22Rv1 (cell line): ENCODE measurements around the gene EPB41L4B.

Source experiments
- ZFX ChIP-seq: fragments of 450-650 bp; IDR thresholded peaks from 2 replicates; pipeline ENCODE4 v1.6.1; 2017; ENCODE audit warnings: antibody characterized with exemption, borderline replicate concordance
- TF ChIP-seq, protein P1 (sequence below): fragments of 450-650 bp; IDR thresholded peaks from 2 replicates; pipeline ENCODE4 v1.5.1; 2017; ENCODE audit warnings: mild to moderate bottlenecking

DNA sequence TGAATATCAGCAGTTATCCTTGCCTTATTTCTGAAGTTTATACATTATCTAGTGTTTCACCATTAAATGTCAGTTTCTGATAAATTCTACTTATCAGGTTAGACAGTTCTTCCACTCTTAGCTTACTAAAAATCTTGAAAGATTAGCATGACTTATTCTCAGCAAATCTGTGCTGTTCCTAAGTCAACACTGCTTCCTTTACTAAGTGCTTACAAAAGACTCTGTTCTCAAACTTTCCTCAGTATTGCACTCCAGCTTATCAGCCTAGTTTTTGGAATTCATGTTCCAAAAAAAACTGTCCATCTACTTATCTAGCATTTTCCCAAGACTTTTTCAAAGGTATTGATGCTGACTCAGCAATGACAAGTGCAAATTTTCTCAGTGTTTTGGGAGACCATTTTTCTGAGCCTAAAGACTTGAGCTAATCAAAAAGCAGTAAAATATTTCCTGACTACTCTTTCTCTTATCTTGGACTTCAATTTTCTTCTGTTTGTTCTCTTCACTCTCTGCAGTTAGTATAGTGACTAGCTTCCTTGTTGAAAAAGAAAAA, 92.7 kb downstream of the EPB41L4B start:
- TF ChIP-seq, protein P1, sequence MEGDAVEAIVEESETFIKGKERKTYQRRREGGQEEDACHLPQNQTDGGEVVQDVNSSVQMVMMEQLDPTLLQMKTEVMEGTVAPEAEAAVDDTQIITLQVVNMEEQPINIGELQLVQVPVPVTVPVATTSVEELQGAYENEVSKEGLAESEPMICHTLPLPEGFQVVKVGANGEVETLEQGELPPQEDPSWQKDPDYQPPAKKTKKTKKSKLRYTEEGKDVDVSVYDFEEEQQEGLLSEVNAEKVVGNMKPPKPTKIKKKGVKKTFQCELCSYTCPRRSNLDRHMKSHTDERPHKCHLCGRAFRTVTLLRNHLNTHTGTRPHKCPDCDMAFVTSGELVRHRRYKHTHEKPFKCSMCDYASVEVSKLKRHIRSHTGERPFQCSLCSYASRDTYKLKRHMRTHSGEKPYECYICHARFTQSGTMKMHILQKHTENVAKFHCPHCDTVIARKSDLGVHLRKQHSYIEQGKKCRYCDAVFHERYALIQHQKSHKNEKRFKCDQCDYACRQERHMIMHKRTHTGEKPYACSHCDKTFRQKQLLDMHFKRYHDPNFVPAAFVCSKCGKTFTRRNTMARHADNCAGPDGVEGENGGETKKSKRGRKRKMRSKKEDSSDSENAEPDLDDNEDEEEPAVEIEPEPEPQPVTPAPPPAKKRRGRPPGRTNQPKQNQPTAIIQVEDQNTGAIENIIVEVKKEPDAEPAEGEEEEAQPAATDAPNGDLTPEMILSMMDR: no peak
- no peak for TF ChIP-seq ZFX
